Gastrocnemius medialis (tissue), 4 donors: ENCODE measurements around the gene MATN1. TPM values are rescaled to one million over a fixed set of nuclear protein-coding genes. Genes with fewer than 3 reads are reported as not detected.

Source experiments
- ATAC-seq, 2 donors: fragments of 150-250 bp; one replicate each; pipeline ENCODE4 v1.9.1; 2016
- DNase-seq, 2 donors: peaks; one replicate each; pipeline ENCODE4 v3.0.0-alpha.2; 2019
- H3K27ac ChIP-seq, 4 donors: fragments of 200-600 bp; sonication (generic); 1 replicate in 1 of 4; 2 replicates in 3 of 4; pipeline ENCODE4 v1.5.1; 2016 to 2018; ENCODE audit warnings: mild to moderate bottlenecking in 2 of 4, moderate library complexity in 1 of 4
- H3K27me3 ChIP-seq, 3 donors: fragments of 200-600 bp; sonication (generic) in 2 of 3; 1 replicate in 1 of 3; 2 replicates in 2 of 3; pipeline versions ENCODE4 v1.5.1 to v1.6.0; 2016 to 2019; ENCODE audit warnings: mild to moderate bottlenecking in 1 of 3, moderate library complexity in 1 of 3
- H3K36me3 ChIP-seq, 2 donors: fragments of 200-600 bp; sonication (generic) in 1 of 2; one replicate each; pipeline ENCODE4 v1.5.1; 2017 to 2018
- H3K4me1 ChIP-seq, 2 donors: fragments of 200-600 bp; sonication (generic) in 1 of 2; one replicate each; pipeline ENCODE4 v1.5.1; 2016 to 2017; ENCODE audit warnings: mild to moderate bottlenecking in 2 of 2
- H3K4me3 ChIP-seq, 4 donors: fragments of 200-600 bp; sonication (generic) in 3 of 4; 1 replicate in 1 of 4; 2 replicates in 3 of 4; pipeline ENCODE4 v1.5.1; 2016 to 2019; ENCODE audit warnings: mild to moderate bottlenecking in 2 of 4
- H3K9me3 ChIP-seq, 3 donors: fragments of 200-600 bp; sonication (generic) in 2 of 3; 1 replicate in 1 of 3; 2 replicates in 2 of 3; pipeline ENCODE4 v1.5.1; 2016 to 2019
- POLR2A ChIP-seq, 2 donors: fragments of 450-650 bp; IDR thresholded peaks; one replicate each; pipeline ENCODE4 v1.6.1; 2017; ENCODE audit warnings: antibody characterized with exemption in 2 of 2, mild to moderate bottlenecking in 2 of 2, moderate library complexity in 2 of 2
- in situ Hi-C, 4 donors: fragments of 200-750 bp; cut with MboI; loops; one replicate each; pipeline versions ENCODE4 v1.15.0 to v1.8.0; 2017; ENCODE audit warnings: low sequenced_read_pairs in 4 of 4
- intact Hi-C: fragments of 100-400 bp; cut with DNase I; formaldehyde crosslinking; loops from one replicate; pipeline ENCODE4 v1.15.1; 2023; ENCODE audit warnings: low total_unique reads
- total RNA-seq, 4 donors: library from RNA; depleted of rRNA; stranded (reverse); fragments of >200 nt; gene quantifications; one replicate each; pipeline versions ENCODE4 v1.1.0 to v1.2.3, GENCODE V29; 2016
- TF ChIP-seq, protein P1 (sequence below), 5 experiments: fragments of 450-650 bp in 3 of 5; fragments of 200-600 bp in 2 of 5; sonication (generic) in 2 of 5; IDR thresholded peaks in 4 of 5; conservative IDR thresholded peaks in 1 of 5; 1 replicate in 4 of 5; 2 replicates in 1 of 5; pipeline ENCODE4 v1.5.1; 2016 to 2019; ENCODE audit warnings: antibody characterized with exemption in 5 of 5, mild to moderate bottlenecking in 3 of 5, moderate library complexity in 3 of 5

The MATN1 gene
- not detected for total RNA-seq

DNA sequence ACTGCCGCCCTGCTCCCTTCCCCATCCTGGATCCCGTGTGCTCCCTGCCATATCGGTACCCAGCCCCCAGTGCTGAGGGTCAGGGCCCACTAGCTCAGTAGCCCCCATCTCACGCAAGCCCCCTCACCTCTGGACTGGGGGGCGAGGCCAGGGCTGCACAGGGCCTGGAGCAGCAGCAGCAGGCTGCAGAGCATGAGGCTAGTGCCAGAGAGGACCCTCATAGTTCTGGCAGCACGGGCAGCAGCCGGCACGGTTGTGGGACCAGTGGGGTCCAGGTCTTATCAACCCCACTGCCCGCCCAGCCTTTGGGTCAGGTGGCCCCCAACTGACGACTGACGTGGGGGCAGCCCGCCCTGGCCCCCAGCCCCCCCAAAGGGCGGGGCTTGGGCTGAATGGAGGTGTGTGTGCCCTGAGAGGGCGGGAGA is at the start of gene MATN1:
Gene MATN1 (minus strand): TSS at position 255 of the 425 bp plus-strand sequence. CDS start 34 bp downstream, at position 221.
- DNase-seq (no peak), ATAC-seq (no peak)
- TF ChIP-seq, protein P1, sequence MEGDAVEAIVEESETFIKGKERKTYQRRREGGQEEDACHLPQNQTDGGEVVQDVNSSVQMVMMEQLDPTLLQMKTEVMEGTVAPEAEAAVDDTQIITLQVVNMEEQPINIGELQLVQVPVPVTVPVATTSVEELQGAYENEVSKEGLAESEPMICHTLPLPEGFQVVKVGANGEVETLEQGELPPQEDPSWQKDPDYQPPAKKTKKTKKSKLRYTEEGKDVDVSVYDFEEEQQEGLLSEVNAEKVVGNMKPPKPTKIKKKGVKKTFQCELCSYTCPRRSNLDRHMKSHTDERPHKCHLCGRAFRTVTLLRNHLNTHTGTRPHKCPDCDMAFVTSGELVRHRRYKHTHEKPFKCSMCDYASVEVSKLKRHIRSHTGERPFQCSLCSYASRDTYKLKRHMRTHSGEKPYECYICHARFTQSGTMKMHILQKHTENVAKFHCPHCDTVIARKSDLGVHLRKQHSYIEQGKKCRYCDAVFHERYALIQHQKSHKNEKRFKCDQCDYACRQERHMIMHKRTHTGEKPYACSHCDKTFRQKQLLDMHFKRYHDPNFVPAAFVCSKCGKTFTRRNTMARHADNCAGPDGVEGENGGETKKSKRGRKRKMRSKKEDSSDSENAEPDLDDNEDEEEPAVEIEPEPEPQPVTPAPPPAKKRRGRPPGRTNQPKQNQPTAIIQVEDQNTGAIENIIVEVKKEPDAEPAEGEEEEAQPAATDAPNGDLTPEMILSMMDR (IDR thresholded peaks at IDR 0.05 in 4 of 5, conservative IDR thresholded peaks at IDR 0.05 in 1 of 5), result no peak
- no peak for TF ChIP-seq POLR2A (IDR thresholded peaks at IDR 0.05)
- Histone ChIP-seq H3K36me3 (no peaks in the 10 kb centered on the region), H3K27me3 (no peaks in the 10 kb centered on the region), H3K4me1 (no peaks in the 10 kb centered on the region), H3K27ac (no peak within 1 kb of the TSS), H3K9me3 (no peaks in the 10 kb centered on the region), H3K4me3 (no peak within 1 kb of the TSS)
- intact Hi-C loops (no loop called here), in situ Hi-C loops (loop anchor here (5.0 to 25.0 kb wide), 4 partner anchors 54 to 1836 kb away; no protein-coding TSS in a partner anchor)

DNA sequence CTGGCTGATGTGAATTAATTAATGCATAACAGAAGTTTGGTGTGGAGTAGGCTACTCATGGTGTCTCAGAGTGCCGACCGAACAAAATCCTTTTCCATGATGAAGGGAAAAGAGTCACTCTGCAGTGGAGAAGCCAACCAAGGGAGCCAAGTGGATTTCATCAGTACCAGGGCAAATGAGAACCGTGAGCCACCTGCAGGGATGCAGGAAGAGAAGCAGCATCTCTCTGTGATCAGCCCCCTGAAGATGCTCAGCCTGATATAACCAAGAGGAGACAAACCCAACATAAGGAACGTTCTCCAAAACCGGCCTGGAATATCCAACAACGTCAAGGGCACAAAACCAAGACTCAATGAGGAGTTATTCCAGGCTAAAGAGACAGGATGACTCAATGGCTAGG is 47.6 kb upstream of the MATN1 start:
- Histone ChIP-seq H3K9me3 (no peaks in the 10 kb centered on the region), H3K36me3 (no peaks in the 10 kb centered on the region), H3K27me3 (no peaks in the 10 kb centered on the region), H3K27ac (no peak overlapping the region), H3K4me1 (no peaks in the 10 kb centered on the region), H3K4me3 (no peak overlapping the region)
- ATAC-seq (no peak), DNase-seq (no peak)
- TF ChIP-seq POLR2A (IDR thresholded peaks at IDR 0.05), result no peak
- TF ChIP-seq, protein P1 (IDR thresholded peaks at IDR 0.05 in 4 of 5, conservative IDR thresholded peaks at IDR 0.05 in 1 of 5), result no peak
- intact Hi-C loops (no loop called here), in situ Hi-C loops (no loop called here)

DNA sequence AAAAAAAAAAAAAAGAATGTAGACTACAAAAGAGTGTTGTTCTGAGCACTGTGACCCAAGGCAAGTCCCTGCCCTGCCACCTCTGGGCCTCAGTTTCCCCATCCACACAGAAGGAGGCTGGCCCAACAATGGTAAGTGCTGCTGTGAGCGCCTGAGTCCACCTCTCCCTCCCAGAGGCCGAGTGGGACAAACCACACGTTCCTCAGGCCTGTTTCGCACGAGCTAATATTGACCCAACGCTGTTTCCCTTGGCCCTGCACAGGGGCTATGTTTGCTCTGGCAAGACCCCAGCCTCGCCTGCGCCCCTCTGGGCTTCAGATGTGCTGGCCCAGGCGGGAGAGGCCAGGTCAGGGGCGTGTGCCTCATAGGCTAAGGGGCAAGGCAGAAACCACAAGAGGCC is 46.8 kb upstream of the MATN1 start:
- intact Hi-C loops (no loop called here), in situ Hi-C loops (no loop called here)

GRCh38 chr1:30768830-30769718 is 45.7 kb upstream of the MATN1 start:
- Histone ChIP-seq H3K9me3 (no peaks in the 10 kb centered on the region), H3K27ac (no peak overlapping the region), H3K27me3 (no peaks in the 10 kb centered on the region), H3K4me3 (no peak overlapping the region), H3K36me3 (no peaks in the 10 kb centered on the region), H3K4me1 (peaks cover 2 to 3% of the 10 kb centered on the region in 2 donors)
- intact Hi-C loops, result no loop called here
- ATAC-seq (no peak), DNase-seq (no peak)
- in situ Hi-C loops, result no loop called here
- TF ChIP-seq, protein P1 (IDR thresholded peaks at IDR 0.05 in 4 of 5, conservative IDR thresholded peaks at IDR 0.05 in 1 of 5), result no peak
- no peak for TF ChIP-seq POLR2A (IDR thresholded peaks at IDR 0.05)

More for the DNA sequence above, 46.8 kb upstream of the MATN1 start:
- TF ChIP-seq, protein P1 (IDR thresholded peaks at IDR 0.05 in 4 of 5, conservative IDR thresholded peaks at IDR 0.05 in 1 of 5), result no peak
- Histone ChIP-seq H3K4me3 (no peak overlapping the region), H3K4me1 (no peaks in the 10 kb centered on the region), H3K9me3 (no peaks in the 10 kb centered on the region), H3K36me3 (no peaks in the 10 kb centered on the region), H3K27ac (no peak overlapping the region), H3K27me3 (no peaks in the 10 kb centered on the region)
- DNase-seq (no peak), ATAC-seq (no peak)
